GM23338 (cell line): ENCODE results near the gene CYSTM1.

Source experiments
- CTCF ChIP-seq, 2 experiments: fragments of 200-600 bp in 1 of 2; sonication (generic) in 1 of 2; conservative IDR thresholded peaks; 2 replicates each; pipeline versions ENCODE4 v1.5.1 to v1.6.1; 2016 to 2017; ENCODE audit warnings: antibody characterized with exemption in 2 of 2, low read depth in 2 of 2, mild to moderate bottlenecking in 2 of 2, moderate library complexity in 1 of 2
- EZH2 ChIP-seq: fragments of 200-600 bp; sonication (generic); IDR thresholded peaks from one replicate; pipeline ENCODE4 v1.8.0; 2017; ENCODE audit warnings: antibody characterized with exemption, mild to moderate bottlenecking, low read depth; ENCODE audit not compliant: unreplicated experiment
- JUNB ChIP-seq: IDR thresholded peaks from one replicate; pipeline ENCODE4 v1.6.1; 2016; ENCODE audit warnings: antibody characterized with exemption; ENCODE audit not compliant: unreplicated experiment
- POLR2AphosphoS5 ChIP-seq: IDR thresholded peaks from 2 replicates; pipeline ENCODE4 v1.6.1; 2016; ENCODE audit warnings: antibody characterized with exemption, low read depth

GRCh38 chr5:140284013-140284412 is 109.0 kb downstream of the CYSTM1 start:
- TF ChIP-seq CTCF (conservative IDR thresholded peaks at IDR 0.05; ENCODE audit: low read depth in 2 of 2) (no peak), EZH2 (no peak), POLR2AphosphoS5 (no peak), JUNB (no peak)
